Activated CD4-positive, alpha-beta T cell treated with anti-CD3 and anti-CD28 coated beads for 24 hours (primary cell): ENCODE results near the gene DOK6.

Source experiments
- DNase-seq, 2 donors: peaks; one replicate each; pipeline ENCODE4 v3.0.0-alpha.2; 2020; ENCODE audit warnings: low read depth in 2 of 2

DOK6 gene

DNA sequence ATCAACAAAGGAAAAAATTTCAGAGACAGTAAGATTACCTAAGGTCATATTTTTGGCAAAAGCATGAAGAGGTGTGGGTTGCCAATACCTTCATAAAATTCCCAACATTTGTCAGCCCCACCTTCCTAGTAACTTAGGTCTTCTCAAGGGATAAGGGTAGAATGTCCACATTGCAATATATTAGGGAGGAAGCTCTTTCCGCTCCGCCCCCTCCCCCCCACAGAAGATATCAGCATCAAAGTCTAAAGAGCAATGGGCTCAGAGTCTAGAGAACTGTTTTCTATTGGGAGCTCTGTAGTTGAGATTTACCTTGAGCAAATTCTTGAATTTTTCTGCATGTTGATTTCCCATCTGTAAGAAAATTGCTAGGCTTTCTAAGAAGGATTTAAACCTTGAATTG, 346.7 kb downstream of the DOK6 start:
- DNase-seq: no peak

DNA sequence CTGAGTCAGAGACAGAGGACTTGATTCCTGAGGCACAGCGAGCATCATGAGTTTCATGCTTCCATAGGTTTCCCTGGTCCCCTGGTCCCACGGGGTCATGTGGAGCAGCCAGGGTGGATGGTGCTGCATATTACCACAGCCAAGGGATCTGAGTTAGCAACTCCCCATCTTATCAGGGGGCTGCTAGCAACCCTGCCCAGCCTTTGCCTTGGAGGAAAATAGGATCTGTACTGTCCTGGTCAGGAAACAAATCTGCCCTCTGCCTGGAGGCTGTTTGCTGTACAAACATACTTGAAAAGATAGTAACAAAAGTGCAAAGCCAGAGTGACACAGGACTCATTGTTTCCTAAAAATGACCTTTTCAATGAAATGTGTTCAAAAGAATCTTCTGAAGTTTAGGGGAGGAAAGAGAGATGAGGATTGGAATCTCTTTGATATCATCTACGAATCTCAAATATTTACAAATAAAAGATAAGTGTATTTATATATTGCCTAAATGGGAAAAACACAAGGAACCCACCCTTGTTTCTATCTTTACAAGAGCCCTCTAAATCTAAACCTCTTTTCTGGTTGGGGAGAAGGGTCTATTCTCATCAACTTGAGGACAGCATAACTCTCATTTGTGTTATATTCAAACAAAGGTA, 352.2 kb downstream of the DOK6 start:
- DNase-seq: no peak

DNA sequence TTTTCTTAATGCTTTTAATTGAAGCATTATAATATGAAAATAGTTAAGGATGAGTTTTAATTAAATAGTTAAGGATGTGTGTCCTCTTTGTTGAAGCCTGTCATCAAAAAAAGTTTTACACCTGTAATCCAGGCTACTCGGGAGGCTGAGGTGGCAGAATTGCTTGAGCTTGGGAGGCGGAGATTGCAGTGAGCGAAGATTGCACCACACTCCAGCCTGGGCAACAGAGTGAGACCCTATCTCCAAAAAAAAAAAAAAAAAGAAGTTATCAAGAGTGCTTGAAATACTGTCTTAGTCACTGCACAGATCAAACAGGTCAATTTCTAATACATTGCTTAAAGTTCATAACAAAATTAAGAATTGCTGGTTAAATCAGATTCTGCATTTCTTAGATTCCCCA, 353.4 kb downstream of the DOK6 start:
- no peak for DNase-seq

DNA sequence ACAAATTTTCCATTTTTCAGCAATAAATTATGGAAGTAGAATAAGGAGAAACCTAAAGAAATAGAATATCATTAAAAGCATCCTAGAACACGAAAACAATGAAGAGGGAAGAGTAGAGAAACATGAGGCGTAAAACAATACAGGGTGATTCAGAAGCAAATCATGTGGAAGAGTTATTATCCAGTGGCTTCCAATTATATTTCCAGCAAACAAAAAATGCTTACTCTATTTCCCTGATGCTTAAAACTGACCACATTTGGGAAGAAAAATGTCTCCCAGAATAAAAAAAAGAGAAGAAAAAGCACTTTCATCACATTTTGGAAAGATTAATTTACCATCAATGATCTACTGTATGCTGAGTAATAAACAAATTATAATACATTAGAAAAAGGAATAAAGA, 354.4 kb downstream of the DOK6 start:
- no peak for DNase-seq

DNA sequence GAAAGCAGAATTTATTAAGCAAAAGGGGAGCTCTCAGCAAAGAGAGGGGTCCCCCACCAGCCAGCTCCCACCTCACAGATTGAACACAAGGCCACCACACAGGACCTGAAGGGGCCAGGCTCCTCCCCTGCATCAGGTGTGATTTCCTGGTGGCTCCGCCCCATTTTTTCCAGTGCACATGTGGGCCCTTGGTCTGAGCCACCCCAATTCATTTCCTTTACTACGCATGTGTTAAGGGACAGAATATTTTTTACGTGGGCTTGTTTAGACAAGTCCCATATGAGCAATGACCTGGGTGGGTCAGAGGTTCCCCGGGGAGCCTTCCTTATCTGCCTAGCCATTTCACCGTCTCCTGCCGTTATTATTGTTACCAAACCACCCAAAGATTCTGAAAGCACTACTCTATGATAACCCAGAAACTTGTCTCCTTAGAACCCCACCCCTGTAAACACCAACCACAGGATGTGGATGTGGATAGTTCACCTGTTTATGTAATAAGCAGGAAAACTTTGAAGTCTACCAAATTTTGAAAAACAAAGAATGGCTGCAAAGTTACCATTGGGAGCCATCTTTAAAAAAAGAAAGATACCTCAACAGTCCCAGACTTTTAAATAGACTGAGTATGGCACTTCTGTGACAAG, 355.3 kb downstream of the DOK6 start:
- no peak for DNase-seq

DNA sequence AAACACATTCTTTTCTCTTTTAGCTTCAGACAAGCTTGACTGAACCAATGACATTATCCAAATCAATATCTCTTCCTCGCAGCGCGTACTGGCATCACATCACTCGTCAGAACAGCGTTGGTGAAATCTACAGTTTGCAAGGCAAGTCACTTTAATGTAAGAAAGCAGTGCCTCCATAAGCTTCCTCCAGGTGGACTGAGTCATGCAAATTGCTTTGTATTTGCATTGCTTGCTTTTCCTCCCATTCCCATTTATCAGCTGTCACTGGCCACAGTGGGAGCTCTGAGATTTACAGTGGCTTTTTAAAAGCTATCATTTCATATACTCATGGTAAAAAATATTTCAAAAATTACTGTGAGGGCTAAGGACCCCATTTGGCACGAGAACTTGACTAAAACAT, 357.0 kb downstream of the DOK6 start:
- DNase-seq: no peak

DNA sequence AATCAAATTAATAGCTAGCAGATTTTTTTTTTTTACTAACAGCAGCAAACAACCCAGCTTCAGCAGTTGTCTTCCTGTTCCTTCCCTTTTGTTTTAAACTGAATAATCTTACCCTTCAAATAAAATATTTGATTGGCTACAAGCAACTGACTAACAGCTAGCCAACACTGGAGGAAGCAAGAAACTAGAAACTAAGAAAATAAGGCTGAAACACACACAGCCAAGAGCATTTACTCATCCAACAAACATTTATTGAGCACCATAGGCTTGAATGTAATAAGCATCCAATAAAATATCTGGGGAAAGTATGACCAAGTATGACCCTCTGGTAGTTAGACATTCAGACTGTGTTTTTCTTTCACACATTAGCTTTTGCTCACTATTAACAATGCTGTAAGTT, 357.8 kb downstream of the DOK6 start:
- DNase-seq: no peak

DNA sequence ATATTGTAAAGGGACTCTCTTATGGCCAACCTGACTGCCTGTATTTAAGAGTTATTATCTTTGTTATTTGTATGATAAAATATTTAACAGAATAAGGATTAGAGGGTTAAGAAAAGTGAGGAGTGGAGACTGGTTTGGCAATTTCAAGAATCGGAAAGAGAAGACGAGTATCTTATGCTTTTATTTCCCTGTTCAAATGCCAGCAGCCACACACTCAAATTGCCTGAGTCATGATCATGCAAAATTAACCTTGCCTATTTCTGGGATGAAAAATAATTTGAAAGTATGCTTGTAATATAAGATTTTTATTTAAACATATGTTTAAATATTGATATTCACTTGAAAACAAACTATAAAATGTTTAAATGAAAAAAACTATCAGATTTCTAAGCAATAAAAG, 358.4 kb downstream of the DOK6 start:
- DNase-seq: no peak

DNA sequence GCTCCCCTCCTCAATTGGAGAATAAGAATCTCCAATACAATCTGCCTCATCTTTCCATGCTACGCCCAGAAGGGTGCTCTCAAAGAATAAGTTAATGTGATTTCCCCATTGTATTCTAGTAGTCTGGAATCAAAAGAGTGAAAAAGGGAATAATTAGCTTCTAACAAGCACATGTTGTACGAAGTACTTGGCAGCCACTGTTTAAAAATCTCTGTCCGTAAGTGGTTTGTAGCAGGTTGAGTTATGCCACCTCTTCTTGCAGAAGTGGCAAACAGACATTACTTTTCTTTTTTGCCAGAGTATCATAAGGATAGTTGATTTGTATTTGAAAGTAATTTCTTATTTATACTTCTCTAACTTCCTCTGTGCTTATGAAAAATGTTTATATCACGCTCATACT, 362.3 kb downstream of the DOK6 start:
- no peak for DNase-seq

DNA sequence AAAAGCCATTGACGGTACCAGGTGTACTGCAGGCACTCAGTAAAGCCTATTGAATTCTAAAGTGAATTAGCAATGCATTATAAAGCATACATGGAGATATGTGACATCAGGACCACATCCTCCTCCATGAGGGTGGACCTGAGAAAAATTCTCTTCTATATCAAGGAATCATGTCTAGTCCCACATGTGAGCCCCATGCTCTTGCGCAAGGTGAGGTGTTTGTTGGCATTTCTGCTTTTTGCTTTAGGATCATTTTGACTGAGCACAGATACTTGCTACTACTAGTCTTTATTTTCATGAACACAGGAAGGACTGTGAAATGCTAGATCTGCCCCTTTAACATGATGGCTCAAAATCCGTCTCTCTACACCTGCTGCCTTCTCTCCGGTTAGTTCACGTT, 363.1 kb downstream of the DOK6 start:
- DNase-seq: no peak

DNA sequence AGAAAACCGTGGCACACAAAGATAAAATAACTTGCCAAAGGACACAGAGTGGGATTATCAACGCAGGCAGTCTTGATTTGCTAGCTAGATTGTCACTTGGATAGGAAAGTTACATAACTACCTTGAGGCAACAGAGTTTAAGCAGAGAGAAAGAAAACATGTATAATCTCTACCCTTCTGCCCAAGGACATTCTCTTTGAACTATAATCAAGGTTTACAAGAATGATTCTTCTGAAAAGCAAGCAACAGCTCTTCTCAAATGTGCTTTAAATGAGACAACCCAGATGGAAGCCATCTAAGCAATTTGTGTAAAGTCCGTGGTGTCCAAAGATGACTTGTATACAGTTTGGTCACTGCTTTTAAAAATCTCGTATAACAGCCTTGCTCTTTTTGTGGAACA, 369.6 kb downstream of the DOK6 start:
- DNase-seq: no peak

DNA sequence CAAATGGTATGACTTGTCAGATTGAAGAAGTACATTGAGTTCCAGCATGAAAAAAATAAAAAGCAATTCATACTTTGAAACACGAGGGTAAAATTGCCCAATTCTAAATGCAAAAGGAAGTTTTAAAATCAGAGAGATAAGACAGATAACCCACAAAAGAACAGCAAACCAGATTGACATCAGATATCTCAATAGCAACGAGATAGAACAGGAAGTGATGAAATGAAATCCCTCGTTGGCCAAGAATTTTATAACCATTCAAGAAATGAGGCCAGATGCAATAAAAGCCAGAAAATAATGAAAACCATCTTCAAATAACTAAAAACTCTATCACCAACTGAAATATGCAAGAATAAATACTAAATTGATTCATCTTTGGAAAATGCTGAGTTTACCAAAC, 374.1 kb downstream of the DOK6 start:
- DNase-seq: no peak

DNA sequence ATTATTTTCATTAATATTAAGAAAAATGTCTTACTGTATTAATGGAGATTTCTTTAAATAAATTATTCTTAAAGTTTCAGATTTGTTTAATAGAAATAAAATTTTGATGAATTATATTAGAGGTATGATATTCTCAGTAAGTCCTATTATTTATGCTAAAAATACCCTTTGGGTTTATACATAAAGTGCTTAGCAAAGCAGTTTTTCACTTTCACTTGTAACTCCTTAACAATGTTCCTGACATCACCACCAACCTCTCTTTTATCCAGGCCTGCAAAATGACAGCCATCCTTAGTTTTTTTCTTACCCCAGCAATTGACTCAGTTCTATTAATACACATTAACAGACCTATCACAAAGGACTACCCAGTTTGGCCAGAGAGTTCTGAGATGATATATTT, 376.6 kb downstream of the DOK6 start:
- no peak for DNase-seq

DNA sequence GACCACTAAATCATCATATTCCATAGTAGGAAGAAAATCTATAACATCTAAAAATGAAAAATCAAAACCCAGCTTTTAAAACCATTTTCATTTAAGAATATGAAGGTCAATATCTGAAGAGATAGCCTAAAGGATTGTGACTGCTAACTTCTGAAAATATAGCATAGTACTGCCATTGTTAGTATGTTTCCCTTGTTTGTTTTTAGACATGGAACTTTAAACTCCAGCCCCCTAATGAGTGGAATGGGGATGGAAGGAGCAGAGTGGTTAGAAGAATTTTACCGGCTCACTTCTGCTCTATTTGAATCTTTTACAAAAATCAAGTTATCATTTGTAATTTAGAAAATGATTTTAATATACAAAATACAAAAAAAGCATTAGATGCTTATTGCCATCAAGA, 378.0 kb downstream of the DOK6 start:
- no peak for DNase-seq

DNA sequence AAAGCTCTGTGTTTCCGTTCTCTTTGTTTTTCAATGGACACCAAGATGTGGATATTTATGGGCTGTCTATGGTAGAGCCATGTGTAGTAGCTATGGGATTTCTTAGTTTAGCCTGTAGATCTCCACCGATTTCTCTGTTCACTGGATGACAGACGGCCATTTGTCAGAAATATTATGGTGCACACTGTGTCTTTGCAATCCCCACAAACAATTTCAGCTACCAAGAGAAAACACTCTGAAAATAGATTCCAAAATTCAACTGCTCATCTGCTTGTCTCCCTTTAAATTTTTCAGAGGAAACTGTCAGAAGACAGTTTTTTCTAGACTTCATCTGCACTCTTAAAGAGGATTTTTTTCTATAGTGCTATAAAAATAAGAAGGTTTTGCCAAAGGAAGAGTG, 380.2 kb downstream of the DOK6 start:
- no peak for DNase-seq

DNA sequence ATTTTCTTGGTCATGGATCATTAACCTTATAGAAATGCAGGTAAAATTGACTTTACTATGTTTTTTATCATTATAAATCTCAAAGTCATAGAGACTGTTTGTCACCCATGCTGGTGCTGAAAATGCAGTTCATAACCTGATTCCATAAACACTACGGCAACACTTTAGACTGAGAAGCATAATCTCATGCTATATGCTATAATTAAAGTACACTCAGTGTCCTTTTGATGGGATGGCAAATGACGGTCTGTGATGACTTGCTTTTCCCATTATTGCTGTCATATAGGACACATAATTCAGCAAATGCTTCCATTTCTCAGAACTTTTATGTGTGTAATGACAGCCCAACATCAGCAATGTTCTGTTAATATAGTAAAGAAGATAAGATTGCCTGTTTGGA, 384.1 kb downstream of the DOK6 start:
- DNase-seq: no peak

DNA sequence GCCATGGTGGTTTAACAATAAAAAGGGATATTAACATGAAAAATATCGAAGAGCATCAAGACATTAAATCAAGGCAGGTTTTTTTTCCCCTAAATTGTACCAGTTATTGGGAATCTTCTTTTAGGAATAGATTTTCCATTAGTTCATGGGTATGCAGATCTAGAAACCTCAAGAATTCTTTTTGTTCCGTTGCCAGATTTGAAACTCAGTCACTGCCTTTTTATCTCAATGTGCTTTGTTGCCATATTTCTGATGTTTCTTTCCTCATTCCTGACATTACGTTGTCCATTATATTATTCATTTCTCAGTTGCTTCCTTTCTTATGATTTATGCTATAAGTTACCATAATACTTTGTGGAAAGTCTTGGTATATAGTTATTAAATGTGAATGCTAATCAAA, 384.8 kb downstream of the DOK6 start:
- DNase-seq: no peak

DNA sequence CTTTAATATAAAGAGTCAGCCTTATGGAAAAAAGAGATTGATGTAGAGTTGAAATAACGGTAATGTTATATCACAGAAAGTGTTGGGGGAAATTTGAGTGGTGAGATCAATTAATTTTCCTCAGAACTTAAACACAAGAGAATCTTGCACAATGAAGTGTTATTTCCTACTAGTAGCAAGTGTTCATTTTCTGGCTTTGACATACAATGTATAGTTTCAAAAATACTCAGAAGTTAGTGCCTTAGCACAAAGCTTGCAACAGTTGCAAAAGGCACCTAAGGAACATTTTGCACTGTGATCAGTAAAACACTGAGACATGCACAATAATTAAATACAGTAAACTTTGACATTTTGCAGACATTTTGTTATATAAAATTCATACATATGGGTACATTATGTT, 385.7 kb downstream of the DOK6 start:
- DNase-seq: no peak

DNA sequence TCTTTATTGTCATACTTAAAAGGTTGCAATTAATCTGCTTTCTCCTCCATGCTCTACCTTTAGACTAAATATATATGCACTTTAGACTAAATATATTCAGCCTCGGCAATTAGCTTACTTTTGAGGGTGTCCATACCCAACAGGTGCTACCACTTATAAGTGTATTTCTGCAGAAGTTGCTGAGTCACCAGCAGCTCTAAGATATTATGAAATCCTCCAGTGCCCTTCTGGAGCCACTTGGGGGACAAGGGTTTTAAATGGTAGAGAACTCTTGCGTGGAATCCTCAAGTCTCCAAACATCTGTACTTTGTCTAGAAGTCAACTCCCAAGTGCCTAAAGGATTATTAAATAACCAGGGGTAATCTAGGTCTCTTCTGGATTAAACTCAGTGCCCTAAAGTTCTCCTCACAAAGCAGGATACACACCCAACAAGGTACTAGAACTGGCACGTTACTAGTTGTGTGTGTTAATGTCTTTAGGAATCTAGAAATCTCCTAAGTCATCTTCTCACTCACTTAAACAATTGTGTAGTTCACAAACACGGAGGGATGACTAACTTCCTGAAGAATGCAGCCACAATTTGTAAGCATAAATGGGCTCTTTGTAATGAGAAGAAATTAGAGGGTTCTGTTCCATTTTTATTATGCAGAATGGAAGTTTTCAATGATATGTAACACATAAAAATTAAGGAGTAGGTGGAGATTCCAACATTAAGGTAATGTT, 387.3 kb downstream of the DOK6 start:
- DNase-seq: no peak

DNA sequence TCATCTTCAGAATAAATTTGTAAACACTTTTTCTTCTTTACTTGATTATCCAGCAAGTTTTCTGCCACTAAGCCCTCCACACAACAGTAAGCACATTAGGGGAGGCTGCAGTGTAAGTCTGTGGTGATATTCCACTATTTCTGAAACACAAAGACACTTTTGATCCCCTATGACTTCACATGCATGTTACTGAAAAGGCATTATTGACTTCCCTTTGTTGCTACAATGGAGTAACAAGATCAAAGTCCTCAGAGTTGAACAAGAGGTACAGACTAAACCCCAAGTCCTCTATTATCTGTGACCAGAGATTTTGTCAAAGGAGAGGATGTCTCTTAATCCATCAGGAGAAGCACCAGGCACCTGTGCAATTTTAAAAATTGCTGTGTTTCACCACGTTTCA, 389.1 kb downstream of the DOK6 start:
- DNase-seq: no peak

DNA sequence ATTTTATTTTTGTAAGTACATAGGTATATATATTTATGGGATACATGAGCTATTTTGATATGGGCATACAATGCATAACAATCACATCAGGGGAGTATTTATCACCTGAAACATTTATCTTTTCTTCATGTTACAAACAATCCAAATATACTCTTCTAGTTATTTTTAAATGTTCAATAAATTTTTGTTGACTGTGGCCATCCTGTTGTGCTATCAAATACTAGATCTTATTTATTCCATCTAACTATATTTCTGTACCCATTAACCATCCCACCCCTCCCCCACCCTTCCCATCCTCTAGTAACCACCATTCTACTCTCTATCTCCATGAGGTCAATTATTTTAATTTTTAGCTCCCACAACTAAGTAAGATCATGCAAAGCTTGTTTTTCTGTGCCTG, 390.0 kb downstream of the DOK6 start:
- DNase-seq: no peak

DNA sequence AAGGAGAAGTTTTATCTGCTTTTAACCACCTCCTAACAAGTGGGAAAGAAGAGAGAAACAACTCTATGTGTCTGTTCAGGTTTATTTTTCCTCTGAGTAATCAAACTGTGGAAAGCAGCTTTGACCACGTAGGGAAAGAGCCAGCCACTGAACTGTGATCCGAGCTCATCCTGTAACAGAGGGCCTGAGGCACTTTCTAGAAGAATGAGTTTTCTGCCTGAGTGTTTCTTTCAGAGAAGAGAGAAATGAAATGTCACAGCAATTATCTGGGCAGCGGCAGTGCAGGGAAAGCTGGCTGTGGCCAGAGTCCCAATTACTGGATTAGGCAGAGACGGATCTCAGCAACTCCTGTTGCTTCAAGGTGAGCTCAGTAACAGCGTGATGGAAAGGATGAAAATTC, 395.1 kb downstream of the DOK6 start:
- DNase-seq: no peak

DNA sequence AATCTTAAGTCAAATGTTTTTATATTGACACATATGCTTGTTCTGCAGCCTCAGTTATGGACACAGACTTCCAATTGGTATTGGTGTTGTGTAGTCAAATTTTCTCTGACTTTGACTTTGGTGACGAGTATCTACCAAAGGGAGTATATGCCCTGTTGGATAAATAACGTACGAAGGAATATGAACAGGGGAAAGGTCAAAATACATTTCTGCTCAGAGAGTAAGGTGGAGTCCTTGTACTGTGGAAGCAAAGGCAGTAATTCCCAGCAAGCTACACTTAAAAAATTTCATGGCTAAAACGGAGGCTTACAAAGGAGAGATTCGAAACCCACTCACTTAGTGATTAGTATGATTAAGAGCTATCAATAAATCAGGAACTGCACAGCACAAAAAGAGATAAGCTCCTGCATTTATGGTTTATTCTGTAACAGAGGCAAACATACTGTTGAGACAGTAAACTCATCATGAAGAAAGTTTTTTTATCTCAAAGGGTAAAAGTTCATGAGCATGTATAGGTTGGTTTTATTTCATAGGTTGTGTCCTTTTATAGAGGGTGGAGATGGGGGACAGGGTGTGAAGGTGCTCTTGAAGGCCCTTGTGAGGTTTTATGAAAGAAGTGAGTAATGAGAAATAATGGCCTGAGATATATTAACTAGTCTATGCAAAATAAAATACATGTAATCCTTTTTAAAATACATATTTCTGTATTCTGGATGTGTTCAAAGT, 404.3 kb downstream of the DOK6 start:
- DNase-seq: no peak
